ENCODE results near the gene HBZ. TPM values are rescaled to one million over a fixed set of nuclear protein-coding genes. Genes with fewer than 3 reads are reported as not detected.

Gene HBZ
- total RNA-seq, 4 donors from 2014 or later = not detected

DNA sequence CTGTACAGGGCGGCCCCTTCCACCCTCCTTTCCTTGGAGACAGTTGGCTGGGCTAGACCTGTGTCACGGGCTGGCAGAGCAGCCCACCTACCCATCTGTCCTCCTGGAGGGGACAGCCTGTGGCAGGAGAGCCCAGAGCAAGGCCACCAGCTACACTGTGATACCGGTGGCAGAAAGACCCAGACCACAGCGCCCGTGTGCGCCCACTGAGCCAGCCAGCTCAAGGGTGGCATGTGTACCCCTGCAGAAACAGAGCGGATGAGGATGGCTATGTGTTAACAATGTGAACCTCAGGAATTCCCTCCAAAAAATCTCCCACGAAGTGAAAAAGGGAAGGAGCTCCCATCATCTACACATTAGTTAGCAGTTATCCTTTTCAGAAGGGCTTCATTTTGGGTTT, 34.9 kb downstream of the HBZ start:
- Histone ChIP-seq H3K9me3 (no peaks in the 10 kb centered on the region), H3K27me3 (no peaks in the 10 kb centered on the region), H3K4me3 (no peak overlapping the region), H3K27ac (no peak overlapping the region), H3K4me1 (no peaks in the 10 kb centered on the region), H3K36me3 (peaks cover 0 to 49% (median 0%) of the 10 kb centered on the region in 3 donors)
- DNase-seq = no peak
- TF ChIP-seq POLR2A (IDR thresholded peaks at IDR 0.05) = no peak
- TF ChIP-seq, protein P1, sequence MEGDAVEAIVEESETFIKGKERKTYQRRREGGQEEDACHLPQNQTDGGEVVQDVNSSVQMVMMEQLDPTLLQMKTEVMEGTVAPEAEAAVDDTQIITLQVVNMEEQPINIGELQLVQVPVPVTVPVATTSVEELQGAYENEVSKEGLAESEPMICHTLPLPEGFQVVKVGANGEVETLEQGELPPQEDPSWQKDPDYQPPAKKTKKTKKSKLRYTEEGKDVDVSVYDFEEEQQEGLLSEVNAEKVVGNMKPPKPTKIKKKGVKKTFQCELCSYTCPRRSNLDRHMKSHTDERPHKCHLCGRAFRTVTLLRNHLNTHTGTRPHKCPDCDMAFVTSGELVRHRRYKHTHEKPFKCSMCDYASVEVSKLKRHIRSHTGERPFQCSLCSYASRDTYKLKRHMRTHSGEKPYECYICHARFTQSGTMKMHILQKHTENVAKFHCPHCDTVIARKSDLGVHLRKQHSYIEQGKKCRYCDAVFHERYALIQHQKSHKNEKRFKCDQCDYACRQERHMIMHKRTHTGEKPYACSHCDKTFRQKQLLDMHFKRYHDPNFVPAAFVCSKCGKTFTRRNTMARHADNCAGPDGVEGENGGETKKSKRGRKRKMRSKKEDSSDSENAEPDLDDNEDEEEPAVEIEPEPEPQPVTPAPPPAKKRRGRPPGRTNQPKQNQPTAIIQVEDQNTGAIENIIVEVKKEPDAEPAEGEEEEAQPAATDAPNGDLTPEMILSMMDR (IDR thresholded peaks at IDR 0.05) = no peak

DNA sequence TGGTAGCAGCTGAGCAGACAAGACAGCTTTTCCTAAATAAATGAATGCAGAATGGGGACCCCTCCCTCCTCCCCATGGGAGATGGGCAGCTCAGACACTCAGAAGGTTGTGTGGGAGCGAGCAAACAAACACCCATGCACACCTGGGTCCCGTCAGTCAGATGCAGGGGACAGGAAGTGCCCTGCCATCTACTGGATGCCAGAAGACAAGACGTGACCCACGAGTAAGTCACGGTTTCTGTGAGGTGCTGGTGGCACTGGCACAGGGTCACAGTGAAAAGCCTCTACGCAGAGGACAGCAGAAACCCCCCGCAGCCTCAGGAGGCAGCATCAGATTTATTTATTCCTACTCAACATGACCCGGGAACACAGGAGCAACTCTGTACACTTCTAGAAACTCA, 36.2 kb downstream of the HBZ start:
- Histone ChIP-seq H3K27me3 (no peaks in the 10 kb centered on the region), H3K9me3 (no peaks in the 10 kb centered on the region), H3K4me3 (no peak overlapping the region), H3K36me3 (peaks cover 0 to 63% (median 0%) of the 10 kb centered on the region in 3 donors), H3K4me1 (no peaks in the 10 kb centered on the region), H3K27ac (no peak overlapping the region)
- TF ChIP-seq, protein P1 (IDR thresholded peaks at IDR 0.05) = peak in 1 of 6 experiments; percentile 7
- no peak for TF ChIP-seq POLR2A (IDR thresholded peaks at IDR 0.05)
- DNase-seq = no peak

DNA sequence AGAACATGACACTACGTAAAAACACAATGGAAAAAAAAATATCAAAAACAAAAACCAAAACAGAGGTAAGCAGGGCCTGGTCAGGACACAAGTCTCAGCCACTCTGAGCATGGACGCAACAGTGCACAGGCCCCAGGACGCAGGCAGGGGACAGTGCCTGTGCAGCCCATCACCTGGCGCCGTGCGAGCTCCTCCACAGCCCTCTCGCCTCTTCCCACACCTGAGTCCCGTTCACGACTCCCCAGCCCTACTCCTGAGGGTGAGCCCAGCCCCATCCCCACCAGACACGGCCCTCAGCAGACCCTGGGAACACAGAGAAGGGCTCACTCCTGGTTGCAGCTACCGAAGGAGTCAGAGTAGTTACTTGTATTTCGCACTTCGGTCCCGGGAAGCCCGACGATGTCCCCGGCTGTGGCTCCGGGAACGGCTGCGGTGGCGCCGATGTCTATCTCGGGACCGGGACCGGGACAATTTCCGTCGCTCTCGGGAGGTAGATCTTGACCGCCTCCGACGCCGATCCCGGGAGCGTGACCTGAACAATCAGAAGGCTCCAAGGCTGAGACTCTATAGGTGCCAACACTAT, 37.3 kb downstream of the HBZ start:
- Histone ChIP-seq H3K27ac (no peak overlapping the region), H3K4me1 (no peaks in the 10 kb centered on the region), H3K27me3 (no peaks in the 10 kb centered on the region), H3K9me3 (no peaks in the 10 kb centered on the region), H3K4me3 (no peak overlapping the region), H3K36me3 (peaks cover 0 to 73% (median 0%) of the 10 kb centered on the region in 3 donors)
- no peak for DNase-seq
- no peak for TF ChIP-seq POLR2A (IDR thresholded peaks at IDR 0.05)
- TF ChIP-seq, protein P1 (IDR thresholded peaks at IDR 0.05) = no peak

DNA sequence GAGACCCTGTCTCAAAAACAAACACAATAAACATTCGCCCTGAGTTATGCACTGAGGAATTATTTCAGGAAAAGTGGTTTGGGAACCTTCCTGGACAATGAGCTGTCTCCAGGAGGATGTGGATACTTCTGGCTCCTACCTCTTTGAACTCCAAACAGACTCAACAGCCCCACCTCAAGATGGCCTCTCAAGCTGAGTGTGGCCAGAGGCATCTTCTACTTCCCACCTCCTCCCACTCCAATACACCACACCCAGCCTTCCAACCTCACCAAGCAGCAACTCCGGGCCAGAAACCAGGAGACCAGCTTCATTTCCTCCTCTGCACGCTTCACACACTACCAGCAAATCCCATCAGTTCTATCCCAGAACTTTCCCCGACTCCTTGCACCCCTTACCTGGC, 39.4 kb downstream of the HBZ start:
- peaks cover 0 to 94% (median 0%) of the 10 kb centered on the region in 3 donors for H3K36me3 ChIP-seq

DNA sequence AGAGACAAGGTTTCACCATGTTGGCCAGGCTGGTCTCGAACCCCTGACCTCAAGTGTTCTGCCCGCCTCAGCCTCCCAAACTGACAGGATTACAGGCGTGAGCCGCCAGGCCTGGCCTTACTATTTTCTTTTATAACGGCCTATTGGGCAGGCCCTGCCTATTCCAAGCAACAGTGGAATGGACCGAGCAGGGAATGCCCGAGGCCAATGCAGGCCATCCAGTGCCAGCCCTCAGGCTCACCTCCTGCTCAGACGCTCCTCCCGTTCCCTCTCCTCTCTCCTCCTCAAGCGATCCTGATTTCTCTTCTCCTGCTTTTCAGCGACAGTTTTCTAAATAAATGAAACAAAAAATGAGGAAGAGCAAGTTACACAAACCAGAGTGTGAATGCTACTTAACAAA, 40.2 kb downstream of the HBZ start:
- Histone ChIP-seq H3K36me3 (peaks cover 0 to 95% (median 0%) of the 10 kb centered on the region in 3 donors), H3K27ac (no peak overlapping the region), H3K4me1 (no peaks in the 10 kb centered on the region), H3K4me3 (no peak overlapping the region), H3K27me3 (no peaks in the 10 kb centered on the region), H3K9me3 (no peaks in the 10 kb centered on the region)
- no peak for TF ChIP-seq POLR2A (IDR thresholded peaks at IDR 0.05)
- TF ChIP-seq, protein P1 (IDR thresholded peaks at IDR 0.05) = no peak
- DNase-seq = no peak

More for the DNA sequence above, 39.4 kb downstream of the HBZ start:
- H3K4me1 ChIP-seq = no peaks in the 10 kb centered on the region
- H3K27me3 ChIP-seq = no peaks in the 10 kb centered on the region
- TF ChIP-seq, protein P1 (IDR thresholded peaks at IDR 0.05) = no peak
- no peak for TF ChIP-seq POLR2A (IDR thresholded peaks at IDR 0.05)
- H3K27ac ChIP-seq = no peak overlapping the region
- no peaks in the 10 kb centered on the region for H3K9me3 ChIP-seq
- no peak overlapping the region for H3K4me3 ChIP-seq
- DNase-seq = no peak

Measured in Peyer's patch (tissue), 4 donors.